ENCODE data around the gene NOS3. TPM values are rescaled to one million over a fixed set of nuclear protein-coding genes. Genes with fewer than 3 reads are reported as not detected.

The NOS3 gene
- total RNA-seq, 2 donors from 2014 or later, result 6.1 to 10.4 TPM

Other genes starting within 250 kb of the NOS3 start
- gene TMEM176B, start 190.7 kb upstream of the NOS3 start, total RNA-seq, result 10 to 100 TPM in 1 of 2 donors, 1 to 10 TPM in 1; 4.5 to 14.5 TPM
- gene TMEM176A, start 190.2 kb upstream of the NOS3 start, total RNA-seq, result 1 to 10 TPM; 3.8 to 6.9 TPM
- gene AOC1, start 138.5 kb upstream of the NOS3 start, total RNA-seq, result 1 to 10 TPM; 2.1 to 3.1 TPM
- 100 to 1,000 TPM in 1 of 2 donors, 10 to 100 TPM in 1; 10.1 to 184 TPM for gene KCNH2, start 12.7 kb upstream of the NOS3 start, total RNA-seq
- gene ATG9B, start 33.5 kb downstream of the NOS3 start, total RNA-seq, result 1 to 10 TPM in 1 of 2 donors, under 1 TPM in 1; 0.18 to 7.1 TPM
- gene ABCB8, start 37.4 kb downstream of the NOS3 start, total RNA-seq, result 10 to 100 TPM; 26.4 to 50.6 TPM
- gene ASIC3, start 57.5 kb downstream of the NOS3 start, total RNA-seq, result 10 to 100 TPM in 1 of 2 donors, 1 to 10 TPM in 1; 1.7 to 11.0 TPM
- 10 to 100 TPM; 13.1 to 18.5 TPM for gene CDK5, start 66.9 kb downstream of the NOS3 start, total RNA-seq
- 100 to 1,000 TPM in 1 of 2 donors, 10 to 100 TPM in 1; 77.1 to 141 TPM for gene SLC4A2, start 68.6 kb downstream of the NOS3 start, total RNA-seq
- gene FASTK, start 89.8 kb downstream of the NOS3 start, total RNA-seq, result 100 to 1,000 TPM; 107 to 122 TPM
- 10 to 100 TPM; 79.8 to 99.4 TPM for gene TMUB1, start 92.5 kb downstream of the NOS3 start, total RNA-seq
- 100 to 1,000 TPM in 1 of 2 donors, 10 to 100 TPM in 1; 80.3 to 112 TPM for gene AGAP3, start 95.5 kb downstream of the NOS3 start, total RNA-seq
- not detected for gene GBX1, start 176.7 kb downstream of the NOS3 start, total RNA-seq
- gene ASB10, start 196.2 kb downstream of the NOS3 start, total RNA-seq, result not detected
- gene H2BK1, start 219.5 kb downstream of the NOS3 start, total RNA-seq, result 1 to 10 TPM in 1 of 2 donors, not detected in 1; 3.0 TPM
- 10 to 100 TPM; 23.3 to 33.3 TPM for gene ABCF2, start 236.2 kb downstream of the NOS3 start, total RNA-seq
- gene CHPF2, start 241.5 kb downstream of the NOS3 start, total RNA-seq, result 10 to 100 TPM; 40.2 to 72.9 TPM

All from prostate gland (tissue), 2 donors.